ENCODE measurements around the gene ZNF583. TPM values are rescaled to one million over a fixed set of nuclear protein-coding genes. Genes with fewer than 3 reads are reported as not detected.
A peak's percentile ranks its signal among the peaks of the same experiment; 100 is the strongest.

Gene ZNF583
- total and polyA plus RNA-seq, 2 of the 8 experiments (the other 6 are each of a cell fraction or from before 2014, with no cell fraction given): 0.48 to 2.8 TPM

DNA sequence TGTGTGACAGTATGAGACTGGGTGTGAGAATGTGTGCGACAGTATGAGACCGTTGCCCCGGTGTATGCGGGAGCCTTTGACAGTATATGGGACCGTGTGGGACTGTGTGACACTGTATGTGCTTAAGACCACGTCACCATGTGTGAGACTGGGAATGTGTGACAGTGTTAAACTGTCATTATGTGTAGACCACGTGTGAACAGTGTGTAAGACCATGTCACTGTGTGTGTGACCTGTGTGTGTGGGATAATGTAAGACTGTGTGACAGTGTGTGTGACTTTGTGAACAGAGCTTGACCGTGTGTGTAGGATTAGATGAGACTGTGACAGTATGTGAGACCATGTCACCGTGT, 549 bp downstream of the ZNF583 start:
- H3K9ac ChIP-seq (replicated peaks in 1 of 4; ENCODE audit: extremely low read depth in 1 of 4, low read depth in 3 of 4, low read length in 3 of 4): peak overlapping the region in 3 of 4 experiments; percentile 84 to 87 (median 84); a peak in 5 of 7 replicates
- H3K4me1 ChIP-seq (replicated peaks in 1 of 4; ENCODE audit: control insufficient read depth in 3 of 4, insufficient read depth in 4 of 4, low read length in 3 of 4): peaks cover 0 to 6% (median 4%) of the 10 kb centered on the region in 4 experiments; a peak in 4 of 7 replicates
- no peak overlapping the region for H4K5ac ChIP-seq (ENCODE audit: insufficient read length, low read depth, low read length)
- no peak for DNase-seq (ENCODE audit: low read depth in 1 of 2, low spot score in 2 of 2)
- no peaks in the 10 kb centered on the region for H3K27me3 ChIP-seq (replicated peaks in 1 of 4; ENCODE audit: control insufficient read depth in 3 of 4, extremely low read depth in 1 of 4, insufficient read depth in 3 of 4, low read length in 3 of 4)
- no peak overlapping the region for H3K27ac ChIP-seq (ENCODE audit: low read depth, low read length)
- CTCF ChIA-PET (ENCODE audit: partially characterized antibody): interaction anchor here (3.7 kb wide), 1 partner anchor 11 kb away, joined by 11 read pairs; the partner anchor contains the start of gene ZNF582
- H3K4me2 ChIP-seq (ENCODE audit: insufficient read depth in 1 of 2, low read depth in 2 of 2, low read length in 2 of 2): peak overlapping the region; percentile 94 to 99
- no peak overlapping the region for H4K8ac ChIP-seq (ENCODE audit: extremely low read depth, insufficient read depth, low read length)
- H4K20me1 ChIP-seq (replicated peaks in 1 of 2; ENCODE audit: control insufficient read depth in 1 of 2, insufficient read depth in 2 of 2, low read length in 2 of 2): no peaks in the 10 kb centered on the region
- H3K23me2 ChIP-seq (ENCODE audit: low read depth, low read length): peaks cover 8% of the 10 kb centered on the region
- POLR2A ChIA-PET (ENCODE audit: partially characterized antibody): interaction anchor here (1.1 to 1.3 kb wide), 3 partner anchors 12 to 105 kb away, joined by 3 read pairs; no protein-coding TSS in a partner anchor
- H3K18ac ChIP-seq (ENCODE audit: extremely low read depth, low read length): no peak overlapping the region
- no peak overlapping the region for H2BK20ac ChIP-seq (ENCODE audit: low read length)
- peak overlapping the region; percentile 21; the same call in 1 of the 2 replicates for H2BK15ac ChIP-seq (ENCODE audit: low read length)
- H2AK5ac ChIP-seq (ENCODE audit: low read depth, low read length): peak overlapping the region; percentile 9; the same call in 1 of the 2 replicates
- peaks cover 10% of the 10 kb centered on the region for H3K79me1 ChIP-seq (ENCODE audit: low read depth, low read length)
- WGBS, 2 experiments (ENCODE audit: extremely low coverage in 1 of 2, insufficient coverage in 1 of 2, insufficient read length in 1 of 2, insufficient replicate concordance in 2 of 2, low coverage in 1 of 2, low lambda C conversion rate in 2 of 2, missing lambda C conversion rate in 1 of 2): 85% methylated on average over 9 of the region's 9 CpGs; no CpG with 5 or more reads in 1 of the 2 experiments
- H3K14ac ChIP-seq (ENCODE audit: insufficient read length): no peak overlapping the region
- H2BK5ac ChIP-seq (ENCODE audit: low read depth, low read length): peak overlapping the region; percentile 73; the same call in 1 of the 2 replicates
- peak; percentile 21 for TF ChIP-seq SAP30 (IDR thresholded peaks at IDR 0.05; ENCODE audit: insufficient read depth, insufficient replicate concordance, low read length)
- TF ChIP-seq E2F6 (IDR thresholded peaks at IDR 0.05): no peak
- TF ChIP-seq SUZ12 (IDR thresholded peaks at IDR 0.05; ENCODE audit: low read length): no peak
- no peak for TF ChIP-seq FOSL1 (IDR thresholded peaks at IDR 0.05; ENCODE audit: insufficient read depth, low read depth, low read length)
- peak overlapping the region; percentile 77; the same call in 1 of the 2 replicates for H2BK12ac ChIP-seq (ENCODE audit: low read depth, low read length)
- FAIRE-seq: no peak
- H3K4me3 ChIP-seq (ENCODE audit: extremely low read depth in 1 of 4, insufficient read depth in 2 of 4, low read depth in 3 of 4, low read length in 4 of 4): peak overlapping the region; percentile 83 to 95 (median 92)
- no peak overlapping the region for H3K23ac ChIP-seq (ENCODE audit: insufficient read length)
- peaks cover 12 to 14% of the 10 kb centered on the region in 2 experiments; a peak in 3 of 4 replicates for H3K9me3 ChIP-seq (ENCODE audit: insufficient read depth in 2 of 2, low read depth in 1 of 2, low read length in 1 of 2)
- H3K79me2 ChIP-seq (ENCODE audit: control insufficient read depth in 1 of 2, insufficient read depth in 2 of 2, low read length in 2 of 2): 0 out of 4 replicates have a peak, but pooled peaks cover 0 to 2% of the 10 kb centered on the region in 2 experiments
- H3K56ac ChIP-seq (replicated peaks; ENCODE audit: insufficient read length, low read depth, low read length): no peak overlapping the region
- peak overlapping the region; percentile 100 for H2AFZ ChIP-seq (ENCODE audit: low read length)
- peak overlapping the region; percentile 10 for H3K4ac ChIP-seq (replicated peaks; ENCODE audit: insufficient read length, low read depth, low read length)
- peaks cover 0 to 10% (median 0%) of the 10 kb centered on the region in 4 experiments; a peak in 3 of 8 replicates for H3K36me3 ChIP-seq (ENCODE audit: control insufficient read depth in 2 of 4, insufficient read depth in 4 of 4, low read length in 3 of 4)
- no peak overlapping the region for H2BK120ac ChIP-seq (replicated peaks; ENCODE audit: low read depth, low read length)
- no peak overlapping the region for H4K91ac ChIP-seq (replicated peaks; ENCODE audit: insufficient read length, low read length)

Data from H1 (cell line).